SH-SY5Y (cell line): ENCODE data around the gene TBX6.

Source experiments
- GATA2 ChIP-seq: IDR thresholded peaks from 2 replicates; pipeline ENCODE4 v1.6.1; 2011; ENCODE audit warnings: mild to moderate bottlenecking, low read depth, low read length
- GATA3 ChIP-seq: IDR thresholded peaks from 2 replicates; pipeline ENCODE4 v1.6.1; 2011; ENCODE audit warnings: low read depth, mild to moderate bottlenecking, low read length, moderate library complexity

DNA sequence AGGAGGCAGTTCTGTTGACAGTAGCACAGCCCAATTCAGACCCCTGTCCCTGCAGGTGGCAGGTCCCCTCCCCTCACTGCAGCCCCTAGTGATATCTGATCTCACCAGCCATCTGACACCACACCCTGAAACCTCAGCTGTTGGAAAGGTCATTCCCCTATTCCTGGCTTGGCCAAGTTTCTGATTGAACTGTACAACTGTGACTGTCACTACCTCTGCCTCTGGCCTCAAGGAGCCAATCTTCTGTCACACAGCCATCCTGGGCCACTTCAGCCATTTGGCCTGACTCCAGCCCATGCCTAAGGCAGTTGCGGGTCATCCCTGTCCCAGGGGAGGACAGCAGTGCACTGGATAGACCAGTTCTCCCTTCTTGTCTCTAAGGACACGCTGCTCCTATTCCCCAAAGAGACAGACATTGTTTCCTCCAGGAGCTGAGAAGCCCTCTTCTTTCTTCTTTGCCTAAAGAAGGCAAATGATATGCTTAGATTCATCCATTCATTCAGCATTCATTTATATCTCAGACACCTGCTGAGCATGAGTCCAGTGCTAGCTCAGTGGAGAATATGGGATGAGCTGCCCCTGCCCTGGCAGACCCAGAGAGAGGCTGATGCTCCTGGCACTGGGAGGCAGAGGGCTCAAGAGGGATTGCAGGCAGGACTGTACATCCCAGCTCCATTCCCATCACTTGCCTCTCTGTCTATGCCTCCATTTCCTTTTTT, 30.7 kb downstream of the TBX6 start:
- no peak for TF ChIP-seq GATA2
- TF ChIP-seq GATA3: no peak
